ACC112 (cell line): ENCODE data around the gene ID1.

Experiments used
- H2AFZ ChIP-seq: fragments of 200-600 bp; sonication (generic); one replicate; pipeline ENCODE4 v1.6.0; 2017; ENCODE audit warnings: antibody characterized with exemption, low read length; ENCODE audit not compliant: unreplicated experiment
- H3K27ac ChIP-seq: fragments of 200-600 bp; sonication (generic); 2 replicates; pipeline ENCODE4 v1.5.1; 2014; ENCODE audit warnings: low read depth, mild to moderate bottlenecking, antibody characterized with exemption, low read length, moderate library complexity
- H3K27me3 ChIP-seq: fragments of 200-600 bp; sonication (generic); 2 replicates; pipeline ENCODE4 v1.6.1; 2014; ENCODE audit warnings: mild to moderate bottlenecking, antibody characterized with exemption, low read length, moderate library complexity, mixed read lengths; ENCODE audit not compliant: insufficient read depth
- H3K36me3 ChIP-seq: fragments of 200-600 bp; sonication (generic); 2 replicates; pipeline ENCODE4 v1.6.1; 2016; ENCODE audit warnings: mild to moderate bottlenecking, antibody characterized with exemption, low read length, moderate library complexity, mixed read lengths; ENCODE audit not compliant: insufficient read depth
- H3K4me1 ChIP-seq: fragments of 200-600 bp; sonication (generic); one replicate; pipeline ENCODE4 v1.6.1; 2016; ENCODE audit warnings: low read length, mixed read lengths; ENCODE audit not compliant: insufficient read depth, unreplicated experiment, control insufficient read depth
- H3K4me3 ChIP-seq: fragments of 200-600 bp; sonication (generic); 2 replicates; pipeline ENCODE4 v1.5.1; 2014; ENCODE audit warnings: mild to moderate bottlenecking, low read depth, low read length
- H3K79me2 ChIP-seq: fragments of 200-600 bp; sonication (generic); one replicate; pipeline ENCODE4 v1.6.0; 2016; ENCODE audit warnings: low read length; ENCODE audit not compliant: control insufficient read depth, unreplicated experiment, insufficient read depth

The ID1 gene

GRCh38 chr20:31567380-31567720 lies 37.7 kb upstream of the ID1 start:
- Histone ChIP-seq H3K4me1 (peaks cover 19% of the 10 kb centered on the region), H3K4me3 (no peak overlapping the region), H3K27me3 (no peaks in the 10 kb centered on the region), H3K79me2 (no peaks in the 10 kb centered on the region), H3K27ac (no peak overlapping the region), H3K36me3 (peaks cover 6% of the 10 kb centered on the region; the same call in 1 of the 2 replicates), H2AFZ (no peak overlapping the region)

GRCh38 chr20:31568041-31568731 lies 36.9 kb upstream of the ID1 start:
- Histone ChIP-seq H3K27me3 (no peaks in the 10 kb centered on the region), H3K36me3 (peaks cover 3% of the 10 kb centered on the region; the same call in 1 of the 2 replicates), H3K4me3 (no peak overlapping the region), H3K4me1 (peaks cover 21% of the 10 kb centered on the region), H3K27ac (peak overlapping the region; percentile 28), H2AFZ (no peak overlapping the region), H3K79me2 (no peaks in the 10 kb centered on the region)

GRCh38 chr20:31568773-31569162 lies 36.3 kb upstream of the ID1 start:
- H3K4me1 ChIP-seq, result peaks cover 26% of the 10 kb centered on the region
- H3K27me3 ChIP-seq, result no peaks in the 10 kb centered on the region
- no peak overlapping the region for H3K4me3 ChIP-seq
- no peak overlapping the region for H2AFZ ChIP-seq
- peak overlapping the region; percentile 28 for H3K27ac ChIP-seq
- H3K36me3 ChIP-seq, result peaks cover 3% of the 10 kb centered on the region; the same call in 1 of the 2 replicates
- peaks cover 4% of the 10 kb centered on the region for H3K79me2 ChIP-seq

DNA sequence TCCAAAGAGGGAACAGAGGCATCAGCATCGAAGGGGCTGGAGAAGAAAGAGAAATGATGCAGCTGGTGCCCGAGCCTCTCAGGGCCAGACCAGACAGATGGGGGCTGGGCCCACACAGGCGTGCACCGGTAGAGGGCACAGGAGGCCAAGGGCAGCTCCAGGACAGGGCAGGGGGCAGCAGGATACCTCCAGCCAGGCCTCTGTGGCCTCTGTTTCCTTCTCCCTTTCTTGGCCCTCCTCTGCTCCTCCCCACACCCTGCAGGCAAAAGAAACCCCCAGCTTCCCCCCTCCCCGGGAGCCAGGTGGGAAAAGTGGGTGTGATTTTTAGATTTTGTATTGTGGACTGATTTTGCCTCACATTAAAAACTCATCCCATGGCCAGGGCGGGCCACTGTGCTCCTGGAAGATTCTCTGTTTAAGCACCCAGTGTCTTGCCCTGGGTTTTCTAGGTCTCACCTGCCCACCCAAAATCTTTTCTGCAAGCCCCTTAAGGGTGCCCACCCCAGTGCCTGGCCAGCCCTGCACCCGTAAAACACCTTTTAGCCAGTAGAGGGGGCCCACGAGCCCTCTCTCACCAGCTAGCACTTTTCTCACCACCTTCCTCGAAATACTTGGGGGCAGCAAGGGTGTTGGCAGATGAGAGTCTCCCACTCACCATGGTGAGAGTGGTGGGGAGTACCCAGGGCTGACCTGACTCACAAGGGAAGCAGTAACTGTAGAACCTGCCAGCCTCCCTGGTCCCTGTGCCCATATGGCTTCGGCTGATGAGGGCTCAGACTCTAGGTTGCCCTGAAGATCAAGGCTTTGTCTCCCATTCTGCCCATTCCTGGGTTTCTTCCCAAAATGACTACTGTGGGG lies 35.7 kb upstream of the ID1 start:
- Histone ChIP-seq H3K4me1 (peaks cover 32% of the 10 kb centered on the region), H3K4me3 (no peak overlapping the region), H3K36me3 (no peaks in the 10 kb centered on the region), H3K27ac (peak overlapping the region; percentile 35), H3K79me2 (peaks cover 6% of the 10 kb centered on the region), H2AFZ (no peak overlapping the region), H3K27me3 (no peaks in the 10 kb centered on the region)

DNA sequence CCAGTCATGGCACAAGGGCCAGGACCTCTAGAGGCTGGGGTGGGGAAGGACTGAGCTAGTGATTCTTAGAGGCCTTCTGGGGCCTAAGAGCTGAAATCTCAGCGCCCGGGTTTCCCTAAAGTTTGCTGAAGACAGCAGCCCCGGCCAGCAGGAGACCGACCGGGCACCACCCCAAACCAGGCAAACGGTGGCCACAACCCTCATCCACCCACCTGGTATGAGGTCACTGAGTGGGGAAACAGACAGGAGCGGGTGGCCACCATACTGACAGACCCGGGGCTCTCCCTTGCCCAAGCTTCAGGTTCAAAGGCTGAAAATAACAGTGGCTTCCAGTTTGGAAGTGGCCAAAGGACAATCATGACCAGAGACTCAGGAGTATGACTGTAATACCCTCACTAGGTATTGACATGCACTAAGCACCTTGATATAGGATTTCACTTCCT lies 35.0 kb upstream of the ID1 start:
- H3K4me1 ChIP-seq, result peaks cover 32% of the 10 kb centered on the region
- peaks cover 6% of the 10 kb centered on the region for H3K79me2 ChIP-seq
- H3K27me3 ChIP-seq, result no peaks in the 10 kb centered on the region
- H3K4me3 ChIP-seq, result no peak overlapping the region
- no peaks in the 10 kb centered on the region for H3K36me3 ChIP-seq
- peak overlapping the region; percentile 35 for H3K27ac ChIP-seq
- no peak overlapping the region for H2AFZ ChIP-seq

GRCh38 chr20:31570735-31571617 lies 34.1 kb upstream of the ID1 start:
- Histone ChIP-seq H3K79me2 (peaks cover 6% of the 10 kb centered on the region), H3K4me3 (no peak overlapping the region), H3K36me3 (no peaks in the 10 kb centered on the region), H3K27ac (peak overlapping the region; percentile 35), H3K4me1 (peaks cover 32% of the 10 kb centered on the region), H2AFZ (no peak overlapping the region), H3K27me3 (no peaks in the 10 kb centered on the region)

- Histone ChIP-seq H3K27ac (peak overlapping the region; percentile 87), H3K4me3 (peak overlapping the region; percentile 23), H3K4me1 (peaks cover 32% of the 10 kb centered on the region), H2AFZ (no peak overlapping the region), H3K36me3 (no peaks in the 10 kb centered on the region), H3K27me3 (no peaks in the 10 kb centered on the region), H3K79me2 (peaks cover 6% of the 10 kb centered on the region)
These were observed 32.9 kb upstream of the ID1 start for GRCh38 chr20:31572042-31572700.

DNA sequence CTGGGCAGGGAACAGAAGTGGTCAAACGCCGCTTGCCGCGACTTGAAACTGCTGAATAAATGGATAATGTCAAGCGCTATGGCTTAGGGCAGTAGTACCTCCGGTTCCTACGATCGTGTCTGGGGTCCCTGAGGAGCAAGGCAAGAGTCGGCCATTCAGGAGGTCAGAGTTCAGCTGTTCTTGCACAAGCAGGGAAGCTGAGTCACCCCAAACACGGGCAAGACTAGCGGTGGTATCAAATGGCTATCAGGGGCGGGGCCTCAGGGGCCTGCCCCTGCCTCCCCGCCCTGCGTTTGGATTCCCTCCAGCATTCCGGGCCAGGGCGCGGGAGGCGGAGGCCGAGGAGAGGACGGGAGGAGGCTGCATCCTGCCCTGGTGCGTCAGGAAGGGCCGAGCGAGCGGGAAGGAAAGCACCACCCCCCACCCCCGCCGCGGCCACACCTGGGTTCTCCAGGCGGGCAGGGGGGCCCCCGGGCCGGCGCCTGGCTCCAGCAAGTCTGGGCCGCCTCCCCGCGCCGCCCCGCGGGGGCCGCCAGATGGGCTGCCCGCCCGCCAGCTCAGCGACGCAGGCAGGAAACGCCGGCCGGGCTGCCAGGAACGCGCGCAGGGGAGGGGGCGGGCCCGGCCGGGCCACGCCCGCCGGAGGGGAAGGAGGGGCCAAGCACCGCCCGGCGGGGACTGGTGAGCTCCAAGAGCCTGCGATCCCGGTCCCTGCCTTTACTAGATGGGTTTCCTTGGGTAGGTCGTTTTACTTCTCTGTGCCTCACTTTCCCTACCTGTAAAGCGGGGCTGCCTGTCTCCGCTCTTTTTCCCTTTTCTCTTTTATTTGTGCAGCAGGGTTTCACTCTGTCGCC lies 32.2 kb upstream of the ID1 start:
- H3K36me3 ChIP-seq, result no peaks in the 10 kb centered on the region
- peak overlapping the region; percentile 10 for H2AFZ ChIP-seq
- H3K27me3 ChIP-seq, result no peaks in the 10 kb centered on the region
- peak overlapping the region; percentile 87 for H3K27ac ChIP-seq
- H3K79me2 ChIP-seq, result peaks cover 6% of the 10 kb centered on the region
- H3K4me3 ChIP-seq, result peak overlapping the region; percentile 80
- peaks cover 31% of the 10 kb centered on the region for H3K4me1 ChIP-seq

GRCh38 chr20:31573555-31574321 lies 31.4 kb upstream of the ID1 start:
- Histone ChIP-seq H2AFZ (peak overlapping the region; percentile 10), H3K4me1 (peaks cover 23% of the 10 kb centered on the region), H3K4me3 (peak overlapping the region; percentile 80), H3K79me2 (peaks cover 6% of the 10 kb centered on the region), H3K36me3 (no peaks in the 10 kb centered on the region), H3K27me3 (no peaks in the 10 kb centered on the region), H3K27ac (peak overlapping the region; percentile 87)
